Heart left ventricle (tissue), 13 donors: ENCODE data around the gene SLC2A4.

Source experiments
- CTCF ChIP-seq, 12 donors: fragments of 200-600 bp; sonication (generic) in 4 of 12; IDR thresholded peaks; one replicate each; pipeline versions ENCODE4 v1.5.0 to v1.8.0; 2018 to 2022; ENCODE audit warnings: antibody characterized with exemption in 12 of 12, mild to moderate bottlenecking in 5 of 12
- POLR2A ChIP-seq, 2 donors: fragments of 450-650 bp; IDR thresholded peaks; one replicate each; pipeline ENCODE4 v1.6.1; 2017; ENCODE audit warnings: antibody characterized with exemption in 2 of 2, mild to moderate bottlenecking in 2 of 2, moderate library complexity in 2 of 2
- donor health status: ischemic (EF 13 %, LVEDD 7.1; RV severe dilation, severe dysfunction).
- donor health status: DM: no; HTN: yes; CAD: no.
- donor health status: DM: no; HTN: no; CAD: no.
- donor health status: ischemic (EF 25% LVEDD 6.9; RV normal size, moderate dysfunction).
- donor health status: ischemic (EF 25% LVEDD 5.7; RV mildly dilated, moderate dysfunction).
- donor health status: ischemic (EF 35%, LVEDD 5.7; RV mildly dilated, moderate dysfunction).
- donor health status: nonischemic (EF 11% LVEDD 7.7; RV severe dilation, severe dysfunction).
- donor health status: DM: yes; HTN: yes; CAD: no.
- donor health status: PGD.
- donor health status: ischemic (EF 29% LVEDD 5.4; RV normal size, mild dysfunction).
- donor health status: nonischemic (EF 23%, LVEDD 6.1; RV moderate dilation, normal function).

- TF ChIP-seq CTCF (IDR thresholded peaks at IDR 0.05) (no peak), POLR2A (IDR thresholded peaks at IDR 0.05) (no peak)
These were observed 22.7 kb downstream of the SLC2A4 start for GRCh38 chr17:7304179-7304578.
